EL (cell line): ENCODE data around the gene CTNND2.

Source experiments
- DNase-seq: peaks from one replicate; pipeline ENCODE4 v3.0.0-alpha.2; 2016

The CTNND2 gene

GRCh38 chr5:11514705-11515432 lies 389.4 kb downstream of the CTNND2 start:
- DNase-seq = no peak

GRCh38 chr5:11511878-11512277 lies 392.4 kb downstream of the CTNND2 start:
- DNase-seq = no peak

GRCh38 chr5:11510889-11511288 lies 393.4 kb downstream of the CTNND2 start:
- no peak for DNase-seq

GRCh38 chr5:11509793-11510192 lies 394.5 kb downstream of the CTNND2 start:
- no peak for DNase-seq

GRCh38 chr5:11507156-11507910 lies 396.9 kb downstream of the CTNND2 start:
- no peak for DNase-seq

- no peak for DNase-seq
These were observed 399.4 kb downstream of the CTNND2 start for GRCh38 chr5:11504886-11505193.

GRCh38 chr5:11504065-11504885 lies 400.0 kb downstream of the CTNND2 start:
- DNase-seq = no peak

- DNase-seq = no peak
These were observed 401.5 kb downstream of the CTNND2 start for GRCh38 chr5:11502783-11503182.

- DNase-seq = no peak
These were observed 406.6 kb downstream of the CTNND2 start for GRCh38 chr5:11497651-11498050.

GRCh38 chr5:11496137-11496719 lies 408.0 kb downstream of the CTNND2 start:
- DNase-seq = no peak

GRCh38 chr5:11494340-11494739 lies 409.9 kb downstream of the CTNND2 start:
- no peak for DNase-seq

- no peak for DNase-seq
These were observed 412.7 kb downstream of the CTNND2 start for GRCh38 chr5:11491404-11492075.

- DNase-seq = no peak
These were observed 420.6 kb downstream of the CTNND2 start for GRCh38 chr5:11483630-11484029.

- DNase-seq = no peak
These were observed 422.2 kb downstream of the CTNND2 start for GRCh38 chr5:11482011-11482410.

GRCh38 chr5:11477786-11478185 lies 426.5 kb downstream of the CTNND2 start:
- DNase-seq = no peak

GRCh38 chr5:11476866-11477265 lies 427.4 kb downstream of the CTNND2 start:
- DNase-seq = no peak

- no peak for DNase-seq
These were observed 435.8 kb downstream of the CTNND2 start for GRCh38 chr5:11468334-11469039.

GRCh38 chr5:11467588-11467987 lies 436.7 kb downstream of the CTNND2 start:
- no peak for DNase-seq

GRCh38 chr5:11459716-11460115 lies 444.5 kb downstream of the CTNND2 start:
- DNase-seq = no peak

GRCh38 chr5:11455505-11455904 lies 448.7 kb downstream of the CTNND2 start:
- no peak for DNase-seq

GRCh38 chr5:11452852-11453251 lies 451.4 kb downstream of the CTNND2 start:
- DNase-seq = no peak

- DNase-seq = no peak
These were observed 454.3 kb downstream of the CTNND2 start for GRCh38 chr5:11449966-11450365.
